ENCODE results near the gene GABBR2. TPM values are rescaled to one million over a fixed set of nuclear protein-coding genes. Genes with fewer than 3 reads are reported as not detected.

GABBR2 gene
- total RNA-seq, 6 experiments from 2014 or later = not detected

- no peak for DNase-seq
- WGBS (ENCODE audit: insufficient coverage, low coverage, low lambda C conversion rate, missing lambda C conversion rate) = 64% methylated on average over 11 of the region's 14 CpGs
- no peak for TF ChIP-seq POLR2A (IDR thresholded peaks at IDR 0.05)
- TF ChIP-seq CTCF (IDR thresholded peaks at IDR 0.05) = no peak
Observed at GRCh38 chr9:98402019-98402840, 306.5 kb downstream of the GABBR2 start.

GRCh38 chr9:98401140-98402018 is 307.4 kb downstream of the GABBR2 start:
- no peak for ATAC-seq

More at GRCh38 chr9:98402019-98402840, 306.5 kb downstream of the GABBR2 start:
- ATAC-seq = no peak
- intact Hi-C loops (cut with DNase I) = no loop called here
- Histone ChIP-seq H3K4me3 (no peak overlapping the region), H3K4me1 (no peaks in the 10 kb centered on the region), H3K27ac (no peak overlapping the region), H3K27me3 (no peaks in the 10 kb centered on the region), H3K36me3 (no peaks in the 10 kb centered on the region), H3K9me3 (no peaks in the 10 kb centered on the region)

GRCh38 chr9:98399950-98400683 is 308.6 kb downstream of the GABBR2 start:
- intact Hi-C loops (cut with DNase I) = no loop called here
- Histone ChIP-seq H3K9me3 (no peaks in the 10 kb centered on the region), H3K27me3 (no peaks in the 10 kb centered on the region), H3K27ac (no peak overlapping the region), H3K4me1 (no peaks in the 10 kb centered on the region), H3K4me3 (no peak overlapping the region), H3K36me3 (no peaks in the 10 kb centered on the region)
- no peak for TF ChIP-seq CTCF (IDR thresholded peaks at IDR 0.05)
- TF ChIP-seq POLR2A (IDR thresholded peaks at IDR 0.05) = no peak
- 81% methylated on average over 7 of the region's 8 CpGs for WGBS (ENCODE audit: insufficient coverage, low coverage, low lambda C conversion rate, missing lambda C conversion rate)
- no peak for DNase-seq
- ATAC-seq = no peak

More at GRCh38 chr9:98401140-98402018, 307.4 kb downstream of the GABBR2 start:
- 53% methylated on average over 10 of the region's 11 CpGs for WGBS (ENCODE audit: insufficient coverage, low coverage, low lambda C conversion rate, missing lambda C conversion rate)
- DNase-seq = no peak
- Histone ChIP-seq H3K4me3 (no peak overlapping the region), H3K27ac (no peak overlapping the region), H3K36me3 (no peaks in the 10 kb centered on the region), H3K4me1 (no peaks in the 10 kb centered on the region), H3K27me3 (no peaks in the 10 kb centered on the region), H3K9me3 (no peaks in the 10 kb centered on the region)
- TF ChIP-seq POLR2A (IDR thresholded peaks at IDR 0.05) (no peak), CTCF (IDR thresholded peaks at IDR 0.05) (no peak)
- intact Hi-C loops (cut with DNase I) = no loop called here

GRCh38 chr9:98396656-98397055 is 312.1 kb downstream of the GABBR2 start:
- DNase-seq (no peak), ATAC-seq (no peak)
- no peaks in the 10 kb centered on the region for H3K36me3 ChIP-seq
- H3K27me3 ChIP-seq = no peaks in the 10 kb centered on the region
- WGBS (ENCODE audit: insufficient coverage, low coverage, low lambda C conversion rate, missing lambda C conversion rate) = 80% methylated on average over 1 of the region's 8 CpGs
- TF ChIP-seq POLR2A (IDR thresholded peaks at IDR 0.05) (no peak), CTCF (IDR thresholded peaks at IDR 0.05) (no peak)
- intact Hi-C loops (cut with DNase I) = no loop called here
- H3K4me3 ChIP-seq = no peak overlapping the region
- no peak overlapping the region for H3K27ac ChIP-seq
- H3K4me1 ChIP-seq = no peaks in the 10 kb centered on the region
- H3K9me3 ChIP-seq = no peaks in the 10 kb centered on the region

All from right lobe of liver (tissue), 6 donors.